Ovary (tissue), 3 donors: Measurements from ENCODE around the gene PRR16.

ENCODE experiments used
- EP300 ChIP-seq: sonication (generic); formaldehyde crosslinking; IDR thresholded peaks from one replicate; pipeline ENCODE4 v1.6.1; 2017; ENCODE audit warnings: antibody characterized with exemption
- POLR2A ChIP-seq: fragments of 450-650 bp; IDR thresholded peaks from one replicate; pipeline ENCODE4 v1.6.1; 2017; ENCODE audit warnings: antibody characterized with exemption, mild to moderate bottlenecking, moderate library complexity
- TF ChIP-seq, protein P1 (sequence below), 3 donors: fragments of 450-650 bp in 2 of 3; fragments of 200-600 bp in 1 of 3; IDR thresholded peaks; one replicate each; pipeline versions ENCODE4 v1.5.1 to v1.8.0; 2016 to 2022; ENCODE audit warnings: antibody characterized with exemption in 3 of 3, mild to moderate bottlenecking in 1 of 3
- donor health status: DM: no; HTN: no; CAD: no.

DNA sequence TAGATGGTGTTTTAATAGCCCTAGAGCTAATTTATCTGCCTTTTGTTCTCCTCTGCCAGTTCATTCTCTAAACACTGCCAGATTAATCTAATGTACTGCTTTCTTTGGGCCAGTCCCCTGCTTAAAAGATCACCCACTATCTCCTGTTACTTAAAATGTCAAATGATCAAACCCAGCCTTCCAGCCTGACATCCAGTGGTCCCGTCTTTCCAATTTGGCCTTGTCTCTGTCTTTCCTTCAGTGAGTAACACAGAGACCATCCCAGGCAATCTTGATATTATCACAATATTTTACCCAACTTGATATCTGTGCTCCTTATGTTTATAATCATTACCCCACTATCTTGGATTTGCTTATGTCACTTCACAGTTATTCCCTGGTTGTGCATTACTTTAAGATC is 12.0 kb downstream of the PRR16 start:
- TF ChIP-seq POLR2A (no peak), EP300 (no peak)
- TF ChIP-seq, protein P1, sequence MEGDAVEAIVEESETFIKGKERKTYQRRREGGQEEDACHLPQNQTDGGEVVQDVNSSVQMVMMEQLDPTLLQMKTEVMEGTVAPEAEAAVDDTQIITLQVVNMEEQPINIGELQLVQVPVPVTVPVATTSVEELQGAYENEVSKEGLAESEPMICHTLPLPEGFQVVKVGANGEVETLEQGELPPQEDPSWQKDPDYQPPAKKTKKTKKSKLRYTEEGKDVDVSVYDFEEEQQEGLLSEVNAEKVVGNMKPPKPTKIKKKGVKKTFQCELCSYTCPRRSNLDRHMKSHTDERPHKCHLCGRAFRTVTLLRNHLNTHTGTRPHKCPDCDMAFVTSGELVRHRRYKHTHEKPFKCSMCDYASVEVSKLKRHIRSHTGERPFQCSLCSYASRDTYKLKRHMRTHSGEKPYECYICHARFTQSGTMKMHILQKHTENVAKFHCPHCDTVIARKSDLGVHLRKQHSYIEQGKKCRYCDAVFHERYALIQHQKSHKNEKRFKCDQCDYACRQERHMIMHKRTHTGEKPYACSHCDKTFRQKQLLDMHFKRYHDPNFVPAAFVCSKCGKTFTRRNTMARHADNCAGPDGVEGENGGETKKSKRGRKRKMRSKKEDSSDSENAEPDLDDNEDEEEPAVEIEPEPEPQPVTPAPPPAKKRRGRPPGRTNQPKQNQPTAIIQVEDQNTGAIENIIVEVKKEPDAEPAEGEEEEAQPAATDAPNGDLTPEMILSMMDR (IDR thresholded peaks at IDR 0.05), result no peak
